Measurements from ENCODE around the gene ZBTB7C. TPM values are rescaled to one million over a fixed set of nuclear protein-coding genes. Genes with fewer than 3 reads are reported as not detected.

ZBTB7C gene
- total and polyA plus RNA-seq, 2 of the 8 experiments (the other 6 are each of a cell fraction or from before 2014, with no cell fraction given), result 0.15 to 0.45 TPM

DNA sequence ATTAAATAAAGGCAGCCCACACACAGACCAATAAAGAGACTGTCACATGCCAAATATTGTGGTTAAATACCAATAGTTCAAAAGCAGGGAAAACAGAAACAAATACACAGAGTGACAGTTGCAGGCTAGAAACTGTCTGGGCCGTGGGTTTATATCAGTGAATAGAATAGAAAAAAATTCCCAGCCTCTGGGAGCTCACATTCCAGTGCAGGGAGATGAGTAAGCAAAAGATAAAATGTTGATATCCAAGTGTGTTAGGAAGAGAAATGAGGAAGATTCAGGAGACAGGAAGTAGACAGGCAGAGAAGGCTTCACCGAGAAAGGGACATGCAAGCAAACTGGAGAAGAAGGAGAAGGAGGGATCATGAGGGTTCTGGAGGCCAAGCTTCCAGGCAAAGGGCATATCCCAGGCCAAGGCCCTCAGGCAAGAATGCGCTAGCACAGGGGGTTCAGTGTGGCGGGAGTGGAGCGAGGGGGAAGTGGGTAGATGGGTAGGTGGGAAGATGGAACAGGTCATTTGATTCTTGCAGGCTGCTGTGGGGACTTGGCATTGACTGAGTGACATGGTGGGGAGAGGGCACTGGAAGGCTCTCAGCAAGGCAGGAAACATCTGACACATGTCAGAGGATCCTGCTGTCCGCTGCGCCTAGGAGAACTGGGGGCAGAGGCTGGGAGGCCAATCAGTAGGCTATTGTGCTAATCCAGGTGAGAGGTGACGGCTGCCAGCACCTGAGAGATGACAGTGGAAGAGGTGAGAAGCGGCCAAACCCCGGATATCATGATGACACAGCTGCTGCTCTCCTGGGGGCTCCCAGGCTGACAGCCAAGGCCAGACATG is 89.2 kb downstream of the ZBTB7C start:
- Histone ChIP-seq H3K27me3 (replicated peaks in 1 of 4; ENCODE audit: control insufficient read depth in 3 of 4, extremely low read depth in 1 of 4, insufficient read depth in 3 of 4, low read length in 3 of 4) (no peaks in the 10 kb centered on the region), H3K14ac (ENCODE audit: insufficient read length) (no peak overlapping the region), H3K36me3 (ENCODE audit: control insufficient read depth in 2 of 4, insufficient read depth in 4 of 4, low read length in 3 of 4) (no peaks in the 10 kb centered on the region), H2BK20ac (ENCODE audit: low read length) (no peak overlapping the region), H2BK5ac (ENCODE audit: low read depth, low read length) (peak overlapping the region; percentile 4; the same call in 1 of the 2 replicates), H3K4me3 (ENCODE audit: extremely low read depth in 1 of 4, insufficient read depth in 2 of 4, low read depth in 3 of 4, low read length in 4 of 4) (no peak overlapping the region), H3K4ac (replicated peaks; ENCODE audit: insufficient read length, low read depth, low read length) (no peak overlapping the region), H3K18ac (ENCODE audit: extremely low read depth, low read length) (no peak overlapping the region), H3K27ac (ENCODE audit: low read depth, low read length) (no peak overlapping the region), H2AFZ (ENCODE audit: low read length) (no peak overlapping the region), H3K23ac (ENCODE audit: insufficient read length) (no peak overlapping the region), H2AK5ac (ENCODE audit: low read depth, low read length) (no peak overlapping the region), H3K9ac (replicated peaks in 1 of 4; ENCODE audit: extremely low read depth in 1 of 4, low read depth in 3 of 4, low read length in 3 of 4) (no peak overlapping the region), H3K23me2 (ENCODE audit: low read depth, low read length) (no peaks in the 10 kb centered on the region), H3K79me2 (ENCODE audit: control insufficient read depth in 1 of 2, insufficient read depth in 2 of 2, low read length in 2 of 2) (no peaks in the 10 kb centered on the region), H2BK15ac (ENCODE audit: low read length) (no peak overlapping the region; the same call in 1 of the 2 replicates), H3K9me3 (ENCODE audit: insufficient read depth in 2 of 2, low read depth in 1 of 2, low read length in 1 of 2) (no peaks in the 10 kb centered on the region), H2BK120ac (replicated peaks; ENCODE audit: low read depth, low read length) (no peak overlapping the region), H4K8ac (ENCODE audit: extremely low read depth, insufficient read depth, low read length) (no peak overlapping the region), H3K79me1 (ENCODE audit: low read depth, low read length) (no peaks in the 10 kb centered on the region), H2BK12ac (ENCODE audit: low read depth, low read length) (no peak overlapping the region), H3K4me1 (replicated peaks in 1 of 4; ENCODE audit: control insufficient read depth in 3 of 4, insufficient read depth in 4 of 4, low read length in 3 of 4) (peaks cover 0 to 2% (median under 1%) of the 10 kb centered on the region in 4 experiments; a peak in 2 of 7 replicates), H3K4me2 (ENCODE audit: insufficient read depth in 1 of 2, low read depth in 2 of 2, low read length in 2 of 2) (no peak overlapping the region), H4K20me1 (replicated peaks in 1 of 2; ENCODE audit: control insufficient read depth in 1 of 2, insufficient read depth in 2 of 2, low read length in 2 of 2) (peaks cover 0 to 1% of the 10 kb centered on the region in 2 experiments), H4K91ac (replicated peaks; ENCODE audit: insufficient read length, low read length) (no peak overlapping the region), H4K5ac (ENCODE audit: insufficient read length, low read depth, low read length) (no peak overlapping the region), H3K56ac (replicated peaks; ENCODE audit: insufficient read length, low read depth, low read length) (no peak overlapping the region)
- ChIA-PET POLR2A (ENCODE audit: partially characterized antibody) (no interaction called here), CTCF (ENCODE audit: partially characterized antibody) (interaction anchor here (1.0 to 3.8 kb wide), 7 partner anchors 11 to 125 kb away, joined by 4 to 18 read pairs (median 6); no protein-coding TSS in a partner anchor)
- DNase-seq (ENCODE audit: low read depth in 1 of 2, low spot score in 2 of 2), result no peak
- FAIRE-seq, result no peak
- 92% methylated on average over 10 of the region's 10 CpGs; no CpG with 5 or more reads in 1 of the 2 experiments for WGBS, 2 experiments (ENCODE audit: extremely low coverage in 1 of 2, insufficient coverage in 1 of 2, insufficient read length in 1 of 2, insufficient replicate concordance in 2 of 2, low coverage in 1 of 2, low lambda C conversion rate in 2 of 2, missing lambda C conversion rate in 1 of 2)
- TF ChIP-seq TAF1 (IDR thresholded peaks at IDR 0.05; ENCODE audit: low read depth, low read length), result no peak
- no peak for TF ChIP-seq CHD2 (IDR thresholded peaks at IDR 0.05; ENCODE audit: low read length)
- no peak for TF ChIP-seq SP1 (IDR thresholded peaks at IDR 0.05; ENCODE audit: low read depth, low read length)
- no peak for TF ChIP-seq POU5F1 (IDR thresholded peaks at IDR 0.05; ENCODE audit: low read depth, low read length)
- no peak for TF ChIP-seq TBP (IDR thresholded peaks at IDR 0.05; ENCODE audit: low read depth, low read length)
- no peak for TF ChIP-seq KDM5A (IDR thresholded peaks at IDR 0.05; ENCODE audit: low read length)
- TF ChIP-seq CBX8 (IDR thresholded peaks at IDR 0.05; ENCODE audit: borderline replicate concordance, low read depth, low read length), result no peak
- TF ChIP-seq, protein P1, sequence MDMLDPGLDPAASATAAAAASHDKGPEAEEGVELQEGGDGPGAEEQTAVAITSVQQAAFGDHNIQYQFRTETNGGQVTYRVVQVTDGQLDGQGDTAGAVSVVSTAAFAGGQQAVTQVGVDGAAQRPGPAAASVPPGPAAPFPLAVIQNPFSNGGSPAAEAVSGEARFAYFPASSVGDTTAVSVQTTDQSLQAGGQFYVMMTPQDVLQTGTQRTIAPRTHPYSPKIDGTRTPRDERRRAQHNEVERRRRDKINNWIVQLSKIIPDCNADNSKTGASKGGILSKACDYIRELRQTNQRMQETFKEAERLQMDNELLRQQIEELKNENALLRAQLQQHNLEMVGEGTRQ (IDR thresholded peaks at IDR 0.05; ENCODE audit: low read length), result no peak
- TF ChIP-seq KDM4A (IDR thresholded peaks at IDR 0.05; ENCODE audit: low read depth, low read length, severe bottlenecking), result no peak
- TF ChIP-seq CTBP2 (IDR thresholded peaks at IDR 0.05; ENCODE audit: borderline replicate concordance, insufficient read depth, insufficient read length, low read length), result no peak
- TF ChIP-seq RNF2 (IDR thresholded peaks at IDR 0.05; ENCODE audit: borderline replicate concordance, low read depth, low read length, missing control alignments, poor library complexity, severe bottlenecking), result no peak
